ENCODE measurements around the gene COQ3. TPM values are rescaled to one million over a fixed set of nuclear protein-coding genes. Genes with fewer than 3 reads are reported as not detected.
A peak's percentile ranks its signal among the peaks of the same experiment; 100 is the strongest.

Gene COQ3
- total RNA-seq, 6 experiments from 2014 or later, result 5.6 to 8.2 (median 6.7) TPM

DNA sequence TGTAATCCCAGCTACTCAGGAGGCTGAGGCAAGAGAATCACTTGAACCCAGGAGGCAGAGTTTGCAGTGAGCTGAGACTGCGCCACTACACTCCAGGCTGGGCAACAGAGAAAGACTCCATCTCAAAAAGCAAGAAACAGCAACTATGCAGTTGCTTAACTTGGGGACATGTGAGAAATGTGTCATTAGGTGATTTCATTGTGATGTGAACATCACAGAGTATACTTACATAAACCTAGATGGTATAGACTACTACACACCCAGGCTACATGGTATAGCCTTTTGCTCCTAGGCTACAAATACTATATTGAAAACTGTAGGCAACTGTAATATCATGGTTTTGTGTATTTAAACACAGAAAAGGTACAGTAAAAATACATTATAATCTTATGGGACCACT lies 3.3 kb upstream of the COQ3 start:
- 100% methylated on average over 1 of the region's 1 CpG for WGBS (ENCODE audit: insufficient coverage, low coverage, low lambda C conversion rate, missing lambda C conversion rate)
- ATAC-seq (no peak), DNase-seq (no peak)
- Histone ChIP-seq H3K9me3 (no peaks in the 10 kb centered on the region), H3K27ac (no peak overlapping the region), H3K4me1 (peaks cover 0 to 6% (median 2%) of the 10 kb centered on the region in 4 donors), H3K27me3 (no peaks in the 10 kb centered on the region), H3K36me3 (peaks cover 0 to 49% (median 16%) of the 10 kb centered on the region in 4 donors), H3K4me3 (no peak overlapping the region)
- TF ChIP-seq, protein P1, sequence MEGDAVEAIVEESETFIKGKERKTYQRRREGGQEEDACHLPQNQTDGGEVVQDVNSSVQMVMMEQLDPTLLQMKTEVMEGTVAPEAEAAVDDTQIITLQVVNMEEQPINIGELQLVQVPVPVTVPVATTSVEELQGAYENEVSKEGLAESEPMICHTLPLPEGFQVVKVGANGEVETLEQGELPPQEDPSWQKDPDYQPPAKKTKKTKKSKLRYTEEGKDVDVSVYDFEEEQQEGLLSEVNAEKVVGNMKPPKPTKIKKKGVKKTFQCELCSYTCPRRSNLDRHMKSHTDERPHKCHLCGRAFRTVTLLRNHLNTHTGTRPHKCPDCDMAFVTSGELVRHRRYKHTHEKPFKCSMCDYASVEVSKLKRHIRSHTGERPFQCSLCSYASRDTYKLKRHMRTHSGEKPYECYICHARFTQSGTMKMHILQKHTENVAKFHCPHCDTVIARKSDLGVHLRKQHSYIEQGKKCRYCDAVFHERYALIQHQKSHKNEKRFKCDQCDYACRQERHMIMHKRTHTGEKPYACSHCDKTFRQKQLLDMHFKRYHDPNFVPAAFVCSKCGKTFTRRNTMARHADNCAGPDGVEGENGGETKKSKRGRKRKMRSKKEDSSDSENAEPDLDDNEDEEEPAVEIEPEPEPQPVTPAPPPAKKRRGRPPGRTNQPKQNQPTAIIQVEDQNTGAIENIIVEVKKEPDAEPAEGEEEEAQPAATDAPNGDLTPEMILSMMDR (IDR thresholded peaks at IDR 0.05), result no peak
- no peak for TF ChIP-seq POLR2A (IDR thresholded peaks at IDR 0.05)
- intact Hi-C loops (cut with DNase I), result no loop called here

- no peak for DNase-seq
- Histone ChIP-seq H3K4me3 (peak overlapping the region; percentile 73 to 90 (median 76)), H3K9me3 (no peaks in the 10 kb centered on the region), H3K4me1 (peaks cover 0 to 6% (median 2%) of the 10 kb centered on the region in 4 donors), H3K36me3 (peaks cover 0 to 9% (median 0%) of the 10 kb centered on the region in 4 donors), H3K27me3 (no peaks in the 10 kb centered on the region), H3K27ac (peak overlapping the region; percentile 66 to 82 (median 68))
- no peak for TF ChIP-seq POLR2A (IDR thresholded peaks at IDR 0.05)
- TF ChIP-seq, protein P1 (IDR thresholded peaks at IDR 0.05), result no peak
- peak; percentile 10 to 33 (median 25) for ATAC-seq
- intact Hi-C loops (cut with DNase I), result no loop called here
- WGBS (ENCODE audit: insufficient coverage, low coverage, low lambda C conversion rate, missing lambda C conversion rate), result 12% methylated on average over 2 of the region's 2 CpGs
These were observed 663 bp downstream of the COQ3 start for GRCh38 chr6:99393366-99393697.

GRCh38 chr6:99390896-99391295 lies 3.1 kb downstream of the COQ3 start:
- 92% methylated on average over 3 of the region's 3 CpGs for WGBS (ENCODE audit: insufficient coverage, low coverage, low lambda C conversion rate, missing lambda C conversion rate)
- no peaks in the 10 kb centered on the region for H3K36me3 ChIP-seq
- no peaks in the 10 kb centered on the region for H3K27me3 ChIP-seq
- no peaks in the 10 kb centered on the region for H3K9me3 ChIP-seq
- H3K4me3 ChIP-seq, result no peak overlapping the region
- TF ChIP-seq, protein P1 (IDR thresholded peaks at IDR 0.05), result no peak
- H3K27ac ChIP-seq, result no peak overlapping the region
- intact Hi-C loops (cut with DNase I), result no loop called here
- H3K4me1 ChIP-seq, result peaks cover 0 to 6% (median 2%) of the 10 kb centered on the region in 4 donors
- ATAC-seq (no peak), DNase-seq (no peak)

- H3K36me3 ChIP-seq, result no peaks in the 10 kb centered on the region
- no peak overlapping the region for H3K27ac ChIP-seq
- 80% methylated on average over 1 of the region's 3 CpGs for WGBS (ENCODE audit: insufficient coverage, low coverage, low lambda C conversion rate, missing lambda C conversion rate)
- no peaks in the 10 kb centered on the region for H3K4me1 ChIP-seq
- TF ChIP-seq, protein P1 (IDR thresholded peaks at IDR 0.05), result no peak
- no peak for TF ChIP-seq POLR2A (IDR thresholded peaks at IDR 0.05)
- no peaks in the 10 kb centered on the region for H3K9me3 ChIP-seq
- no peaks in the 10 kb centered on the region for H3K27me3 ChIP-seq
- H3K4me3 ChIP-seq, result no peak overlapping the region
- ATAC-seq (no peak), DNase-seq (no peak)
- intact Hi-C loops (cut with DNase I), result no loop called here
These were observed 9.5 kb downstream of the COQ3 start for GRCh38 chr6:99384507-99384906.

DNA sequence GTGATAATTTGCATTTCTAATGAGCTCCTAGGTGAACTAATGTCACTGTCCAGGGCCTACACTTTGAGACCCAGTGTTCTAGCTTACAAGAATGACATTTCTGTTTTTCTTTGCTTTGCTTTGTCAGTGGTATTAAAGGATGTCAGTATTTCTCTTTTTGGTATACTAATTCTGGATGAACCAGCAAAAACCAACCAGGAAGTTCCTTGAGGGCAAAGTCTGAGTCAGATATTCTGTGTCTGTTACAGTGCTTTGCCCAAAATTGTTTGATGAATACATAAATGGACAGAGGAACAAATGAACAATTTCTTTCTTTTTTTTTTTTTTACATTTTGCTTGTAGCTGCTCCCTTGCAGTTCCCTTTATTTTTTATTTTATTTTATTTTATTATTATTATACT lies 15.4 kb downstream of the COQ3 start:
- TF ChIP-seq POLR2A (IDR thresholded peaks at IDR 0.05), result no peak
- TF ChIP-seq, protein P1 (IDR thresholded peaks at IDR 0.05), result no peak
- no peaks in the 10 kb centered on the region for H3K36me3 ChIP-seq
- H3K27ac ChIP-seq, result no peak overlapping the region
- H3K4me1 ChIP-seq, result no peaks in the 10 kb centered on the region
- peak in 1 of 4 donors; percentile 28 for ATAC-seq
- no peak for DNase-seq
- H3K27me3 ChIP-seq, result no peaks in the 10 kb centered on the region
- H3K4me3 ChIP-seq, result no peak overlapping the region
- intact Hi-C loops (cut with DNase I), result no loop called here
- no peaks in the 10 kb centered on the region for H3K9me3 ChIP-seq
